HG03354 (cell line): ENCODE results near the gene WDR35.
A peak's percentile ranks its signal among the peaks of the same experiment; 100 is the strongest.

ENCODE experiments used
- ATAC-seq: cut with Tn5 transposase; IDR thresholded peaks from one replicate; pipeline ENCODE4 v1.9.1; 2021; ENCODE audit warnings: mild to moderate bottlenecking; ENCODE audit not compliant: unreplicated experiment, poor library complexity, severe bottlenecking

The WDR35 gene

GRCh38 chr2:20012282-20013125 is 22.6 kb upstream of the WDR35 start, which contains the start of gene MATN3:
Gene MATN3 (minus strand): TSS chr2:20012668. CDS start chr2:20012631, 37 bp downstream.
- no peak for ATAC-seq

DNA sequence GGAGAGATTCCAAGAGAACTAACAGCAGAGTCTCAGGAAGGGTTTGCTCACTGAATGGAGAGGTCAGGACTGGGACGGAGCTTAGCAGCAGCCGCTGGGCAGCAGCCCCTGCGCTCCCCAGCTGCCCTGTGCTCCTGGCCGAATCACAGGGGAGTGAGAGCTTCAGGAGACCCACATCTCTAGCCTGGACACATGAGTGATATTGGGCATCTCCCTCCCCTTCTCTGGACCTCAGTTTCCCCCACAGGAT is 22.1 kb upstream of the WDR35 start:
- no peak for ATAC-seq

- no peak for ATAC-seq
These were observed 21.5 kb upstream of the WDR35 start for GRCh38 chr2:20011276-20012031.

GRCh38 chr2:20008703-20009102 is 18.8 kb upstream of the WDR35 start:
- no peak for ATAC-seq

GRCh38 chr2:20005891-20006470 is 16.1 kb upstream of the WDR35 start:
- ATAC-seq = no peak

DNA sequence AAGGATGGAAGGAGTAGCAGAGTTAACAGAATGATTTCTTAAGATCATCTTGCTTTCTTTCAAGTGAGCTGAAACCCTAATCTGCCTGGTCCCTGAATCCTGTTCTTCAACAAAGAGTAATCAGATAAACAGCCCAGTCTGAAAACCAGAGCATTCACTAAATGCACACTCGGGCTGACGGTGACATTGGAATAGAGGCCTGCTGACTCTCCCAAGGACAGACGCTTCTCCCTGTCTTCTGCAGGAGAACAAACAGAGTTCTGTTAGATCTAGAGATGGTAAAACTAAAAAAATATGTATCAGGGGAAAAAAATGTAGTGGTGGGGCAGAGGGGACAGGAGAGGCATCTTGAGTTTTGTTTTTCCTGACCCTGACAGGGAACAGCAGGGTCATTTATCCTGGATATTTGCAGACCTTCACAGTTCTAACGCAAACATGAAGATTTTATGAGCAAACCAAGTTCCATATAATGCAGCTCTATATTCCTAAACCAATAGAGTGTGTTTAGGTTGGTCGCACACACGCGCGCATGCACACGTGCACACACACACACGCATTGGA is 15.2 kb upstream of the WDR35 start:
- ATAC-seq = no peak

GRCh38 chr2:20001361-20001863 is 11.5 kb upstream of the WDR35 start:
- ATAC-seq = no peak

DNA sequence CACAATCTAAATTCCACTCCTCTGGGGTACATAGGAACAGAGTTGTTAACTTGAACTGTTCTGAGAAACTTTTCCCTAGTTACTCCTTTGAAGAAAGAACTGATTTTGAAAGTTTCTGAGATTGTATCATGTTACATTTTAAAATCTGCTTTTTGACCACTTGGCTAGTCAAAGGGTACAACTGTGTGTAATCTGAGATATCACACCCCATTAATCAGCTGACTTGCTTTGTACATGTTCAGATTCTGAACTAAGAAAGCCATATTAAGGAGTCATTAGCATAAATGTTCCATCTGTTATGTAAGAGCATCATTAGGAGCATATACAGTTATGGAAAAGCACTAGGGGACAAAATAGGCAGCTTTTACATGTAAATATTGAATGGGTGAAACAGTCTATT is 3.8 kb upstream of the WDR35 start:
- no peak for ATAC-seq

GRCh38 chr2:19991895-19992294 is 2.0 kb upstream of the WDR35 start:
- no peak for ATAC-seq

DNA sequence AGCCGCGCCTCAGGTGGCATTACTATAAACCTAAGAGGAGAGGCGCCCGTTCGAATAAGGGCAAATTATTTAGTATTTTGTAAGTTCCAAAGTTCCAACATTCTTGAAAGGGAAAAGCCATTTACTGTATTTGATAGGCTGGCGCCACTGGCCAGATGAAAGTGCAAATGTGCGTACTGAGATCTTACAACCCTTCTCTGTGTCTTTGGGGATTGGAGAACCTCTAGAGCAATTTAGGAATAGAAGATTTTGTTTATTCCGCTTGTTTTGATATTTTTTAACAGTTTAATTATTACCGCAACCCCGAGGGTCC is 467 bp upstream of the WDR35 start:
- ATAC-seq = no peak

DNA sequence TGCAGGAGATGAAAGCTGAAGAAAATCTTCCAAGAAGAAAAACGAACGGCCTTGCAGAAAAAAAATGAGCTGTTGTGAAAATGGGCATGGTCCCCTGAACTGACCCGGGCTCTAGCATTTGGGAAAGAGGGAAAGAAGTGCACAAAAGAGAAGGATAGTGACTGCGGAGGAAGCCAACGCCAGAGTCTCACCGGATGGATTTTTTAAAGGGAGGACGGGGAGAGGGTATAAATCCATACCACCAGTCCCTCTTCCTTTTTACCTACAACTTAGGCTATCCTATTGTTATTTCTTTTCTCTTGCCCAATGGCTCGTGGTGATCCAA is 601 bp downstream of the WDR35 start:
- no peak for ATAC-seq

DNA sequence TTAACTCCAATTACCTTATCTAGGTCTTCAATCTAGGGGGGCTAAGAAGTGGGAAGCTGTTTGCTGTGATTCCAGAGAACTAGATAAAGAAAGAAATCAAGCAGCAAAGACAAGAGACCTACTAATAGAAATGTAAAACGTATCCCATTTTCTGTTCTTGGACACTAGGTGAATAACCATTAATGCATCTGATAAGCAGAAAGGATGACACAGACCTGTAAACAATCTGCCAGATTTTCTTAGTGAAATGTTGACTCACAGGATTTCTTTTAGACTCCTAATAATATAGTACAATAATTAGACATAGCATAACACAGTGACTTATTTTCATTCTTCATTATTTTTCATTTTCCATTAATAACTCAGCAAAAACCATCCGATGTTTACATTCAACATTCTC is 1.3 kb downstream of the WDR35 start:
- no peak for ATAC-seq

DNA sequence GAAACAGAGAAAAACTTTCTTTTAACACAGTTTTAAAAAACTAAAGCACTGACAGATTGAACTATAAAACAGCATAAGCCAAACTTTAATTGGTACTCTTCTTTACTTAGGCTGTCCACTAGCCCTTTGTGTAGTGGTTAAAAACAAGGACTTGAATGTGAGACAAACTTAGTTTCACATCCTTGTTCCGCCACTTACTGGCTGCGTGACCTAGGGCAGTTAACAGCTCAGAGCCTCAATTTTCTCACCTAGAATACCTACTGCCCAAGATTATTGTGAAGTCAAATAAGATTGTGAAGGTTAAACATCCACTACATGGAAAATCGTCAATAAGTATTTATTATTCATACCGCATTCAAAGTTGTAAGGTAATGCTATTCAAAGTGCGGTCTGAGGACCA is 2.0 kb downstream of the WDR35 start:
- ATAC-seq = peak; percentile 68

DNA sequence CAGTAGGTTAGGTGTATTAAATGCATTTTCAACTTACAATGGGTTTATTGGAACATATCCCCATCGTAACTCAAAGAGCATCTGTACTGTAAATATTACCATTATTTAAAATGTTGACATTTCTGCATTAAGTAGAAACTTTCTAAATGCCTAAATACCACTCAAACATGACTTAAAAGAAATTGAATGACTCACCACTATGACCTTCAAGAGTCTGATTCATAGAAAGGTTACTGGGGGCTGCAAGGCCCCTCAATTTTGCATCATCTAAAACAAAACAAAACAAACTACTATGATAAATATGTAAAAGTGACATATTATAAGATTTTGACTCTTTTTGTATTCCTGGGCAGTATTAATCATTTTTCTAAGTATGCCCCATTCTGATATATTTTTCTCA is 7.6 kb downstream of the WDR35 start:
- ATAC-seq = no peak

- ATAC-seq = no peak
These were observed 10.0 kb downstream of the WDR35 start for GRCh38 chr2:19979932-19980331.

GRCh38 chr2:19973466-19973865 is 16.4 kb downstream of the WDR35 start:
- ATAC-seq = no peak

DNA sequence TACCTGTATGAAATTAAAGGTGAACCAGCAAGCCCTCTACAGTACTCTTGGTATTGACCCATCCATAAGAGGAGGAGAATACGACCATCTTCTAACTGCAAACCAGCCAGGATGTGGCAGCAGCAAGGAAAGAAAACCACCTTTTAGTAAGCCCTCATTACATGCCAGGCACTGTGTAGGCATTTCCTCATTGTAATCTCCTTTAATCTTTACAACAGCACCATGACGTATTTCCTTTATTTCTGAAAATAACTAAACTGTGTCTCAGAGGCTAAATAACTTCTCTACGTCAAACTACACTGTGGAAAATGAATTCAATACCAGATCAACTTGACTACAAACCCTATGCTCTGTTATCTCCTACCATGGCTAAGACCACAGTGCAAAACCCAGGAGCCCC is 18.2 kb downstream of the WDR35 start:
- no peak for ATAC-seq

- no peak for ATAC-seq
These were observed 26.5 kb downstream of the WDR35 start for GRCh38 chr2:19963386-19963785.

GRCh38 chr2:19955544-19956422 is 34.1 kb downstream of the WDR35 start:
- peak; percentile 97 for ATAC-seq

DNA sequence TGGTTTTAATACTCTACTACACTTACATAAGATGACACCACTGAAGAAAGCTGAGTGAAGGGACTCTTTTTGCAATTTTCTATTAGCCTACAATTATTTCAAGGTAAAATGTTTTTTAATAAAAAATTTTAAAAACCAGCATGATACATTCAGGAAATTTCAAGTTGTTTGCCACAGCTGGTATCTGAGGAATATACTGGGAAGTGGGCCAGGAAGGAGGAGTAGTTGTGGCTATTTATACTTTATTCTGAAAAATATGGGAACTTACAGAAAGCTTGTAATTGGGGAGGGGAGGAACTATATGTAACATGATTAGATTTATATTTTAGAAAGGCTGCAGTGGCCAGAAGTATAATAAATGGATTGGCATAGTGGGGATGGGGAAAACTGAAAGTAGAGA is 40.8 kb downstream of the WDR35 start:
- no peak for ATAC-seq
